Skeletal muscle satellite cell (primary cell): Measurements from ENCODE around the gene FBLN1.
"Not testable (repeated sequence)": the region's sequence is repeated elsewhere in the genome, so short reads cannot be mapped to it uniquely, and the experiment has no call there.

Experiments
- H3K27me3 ChIP-seq: 2 replicates; pipeline ENCODE4 v1.7.0; 2013; ENCODE audit warnings: low read length; ENCODE audit not compliant: control insufficient read depth, insufficient read depth
- H3K36me3 ChIP-seq: 2 replicates; pipeline ENCODE4 v1.7.0; 2013; ENCODE audit warnings: mild to moderate bottlenecking, control low read depth, low read length; ENCODE audit not compliant: insufficient read depth
- H3K4me1 ChIP-seq: 2 replicates; pipeline ENCODE4 v1.7.0; 2013; ENCODE audit warnings: low read length; ENCODE audit not compliant: control insufficient read depth, insufficient read depth
- H3K4me2 ChIP-seq: 2 replicates; pipeline ENCODE4 v1.7.0; 2013; ENCODE audit warnings: mild to moderate bottlenecking, low read length
- H3K4me3 ChIP-seq: 2 replicates; pipeline ENCODE4 v1.7.0; 2013; ENCODE audit warnings: low read length
- H3K9ac ChIP-seq: 2 replicates; pipeline ENCODE4 v1.7.0; 2013; ENCODE audit warnings: mild to moderate bottlenecking, low read depth, low read length, moderate library complexity
- H3K9me3 ChIP-seq: replicated peaks from 2 replicates; pipeline ENCODE4 v1.7.0; 2013; ENCODE audit warnings: mild to moderate bottlenecking, control low read depth, low read length

FBLN1 gene

DNA sequence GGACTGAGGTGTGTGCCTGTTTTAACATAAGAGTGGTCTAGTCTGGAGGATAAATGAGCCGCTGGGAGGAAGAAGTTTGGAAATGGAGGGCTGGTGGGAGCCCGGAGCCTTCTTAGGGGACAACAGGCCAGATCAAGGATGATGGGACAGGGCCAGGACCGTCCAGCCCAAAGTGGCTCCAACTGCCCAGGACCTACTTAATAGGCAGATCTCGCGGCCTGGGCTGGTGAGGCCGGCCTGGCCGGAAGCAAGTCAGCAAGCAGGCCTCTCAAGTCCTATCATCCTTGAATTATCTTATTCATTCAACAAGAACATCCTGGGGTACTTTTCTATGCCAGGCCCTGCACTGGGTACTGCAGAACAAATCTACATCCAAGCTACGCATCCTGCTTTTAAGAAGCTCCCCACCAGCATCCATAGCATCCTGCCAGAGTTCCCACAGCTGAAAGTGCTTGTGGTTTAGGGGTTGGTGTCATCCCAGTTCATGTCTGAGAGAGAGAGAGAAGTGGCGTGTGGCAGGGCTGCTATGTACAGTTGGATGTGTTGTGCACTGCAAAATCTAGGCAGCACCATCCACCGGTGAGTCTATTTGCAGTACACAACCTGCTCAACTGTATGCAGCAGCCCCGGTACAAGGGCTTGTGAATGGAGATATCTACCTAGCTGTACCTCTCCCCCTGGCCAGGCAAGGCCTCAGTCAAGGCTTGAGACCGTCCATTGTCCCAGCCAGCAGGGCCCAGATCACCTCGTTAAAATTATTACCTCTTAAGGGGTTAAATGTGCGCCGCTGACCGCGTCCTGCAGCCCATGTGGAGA, 82.1 kb downstream of the FBLN1 start:
- no peaks in the 10 kb centered on the region for H3K4me1 ChIP-seq
- H3K9ac ChIP-seq = no peak overlapping the region
- no peaks in the 10 kb centered on the region for H3K9me3 ChIP-seq
- no peak overlapping the region for H3K4me2 ChIP-seq
- H3K27me3 ChIP-seq = no peaks in the 10 kb centered on the region
- H3K36me3 ChIP-seq = no peaks in the 10 kb centered on the region
- no peak overlapping the region for H3K4me3 ChIP-seq

DNA sequence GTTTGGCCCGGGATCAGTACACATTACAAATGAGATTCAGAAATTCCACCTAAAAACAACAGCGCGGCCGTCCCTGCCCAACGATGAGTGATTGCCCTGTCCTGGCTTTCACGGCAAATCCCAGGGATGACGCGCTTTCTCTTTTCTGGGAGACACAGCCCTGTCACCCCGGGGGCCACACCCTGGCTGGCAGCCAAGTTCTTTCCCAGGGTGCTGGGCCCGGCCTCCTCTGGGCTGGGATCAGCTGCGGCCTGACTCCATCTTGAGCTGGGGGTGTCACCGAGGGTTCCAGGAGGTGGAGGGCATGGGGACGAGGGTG, 82.7 kb downstream of the FBLN1 start:
- no peak overlapping the region for H3K9ac ChIP-seq
- H3K9me3 ChIP-seq = no peaks in the 10 kb centered on the region
- no peak overlapping the region for H3K4me3 ChIP-seq
- H3K4me2 ChIP-seq = no peak overlapping the region
- no peaks in the 10 kb centered on the region for H3K27me3 ChIP-seq
- no peaks in the 10 kb centered on the region for H3K4me1 ChIP-seq
- no peaks in the 10 kb centered on the region for H3K36me3 ChIP-seq

DNA sequence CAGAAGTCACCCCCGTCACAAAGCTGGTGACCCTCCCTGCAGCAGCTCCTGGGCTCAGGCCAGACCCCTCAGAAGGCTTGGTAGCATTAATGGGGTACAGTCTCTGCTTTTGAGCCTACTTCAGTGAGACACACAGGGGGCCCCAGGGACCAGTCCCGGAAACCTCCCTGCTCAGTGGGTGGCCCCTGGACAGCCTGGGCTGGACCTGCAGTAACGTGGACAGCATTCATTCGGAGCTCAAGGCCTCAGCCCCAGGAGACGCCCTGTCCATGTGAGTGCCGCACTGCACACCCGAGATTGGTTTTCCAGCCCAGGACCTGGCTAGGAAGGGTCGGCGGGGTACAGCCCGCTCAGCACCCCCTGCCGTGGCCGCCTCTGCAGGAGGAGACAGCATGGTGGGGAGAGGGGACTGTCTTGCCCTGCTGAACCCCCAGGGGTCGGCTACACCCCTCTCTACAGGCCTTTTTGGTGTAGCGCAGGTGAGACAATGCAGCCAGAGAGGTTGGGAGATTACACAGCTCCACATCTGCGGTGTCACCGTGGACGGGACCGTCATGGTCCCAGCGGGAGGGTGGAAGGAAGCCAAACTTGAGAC, 83.4 kb downstream of the FBLN1 start:
- H3K9ac ChIP-seq = no peak overlapping the region
- H3K27me3 ChIP-seq = no peaks in the 10 kb centered on the region
- H3K4me2 ChIP-seq = no peak overlapping the region
- no peak overlapping the region for H3K4me3 ChIP-seq
- H3K36me3 ChIP-seq = no peaks in the 10 kb centered on the region
- H3K4me1 ChIP-seq = no peaks in the 10 kb centered on the region
- no peaks in the 10 kb centered on the region for H3K9me3 ChIP-seq

DNA sequence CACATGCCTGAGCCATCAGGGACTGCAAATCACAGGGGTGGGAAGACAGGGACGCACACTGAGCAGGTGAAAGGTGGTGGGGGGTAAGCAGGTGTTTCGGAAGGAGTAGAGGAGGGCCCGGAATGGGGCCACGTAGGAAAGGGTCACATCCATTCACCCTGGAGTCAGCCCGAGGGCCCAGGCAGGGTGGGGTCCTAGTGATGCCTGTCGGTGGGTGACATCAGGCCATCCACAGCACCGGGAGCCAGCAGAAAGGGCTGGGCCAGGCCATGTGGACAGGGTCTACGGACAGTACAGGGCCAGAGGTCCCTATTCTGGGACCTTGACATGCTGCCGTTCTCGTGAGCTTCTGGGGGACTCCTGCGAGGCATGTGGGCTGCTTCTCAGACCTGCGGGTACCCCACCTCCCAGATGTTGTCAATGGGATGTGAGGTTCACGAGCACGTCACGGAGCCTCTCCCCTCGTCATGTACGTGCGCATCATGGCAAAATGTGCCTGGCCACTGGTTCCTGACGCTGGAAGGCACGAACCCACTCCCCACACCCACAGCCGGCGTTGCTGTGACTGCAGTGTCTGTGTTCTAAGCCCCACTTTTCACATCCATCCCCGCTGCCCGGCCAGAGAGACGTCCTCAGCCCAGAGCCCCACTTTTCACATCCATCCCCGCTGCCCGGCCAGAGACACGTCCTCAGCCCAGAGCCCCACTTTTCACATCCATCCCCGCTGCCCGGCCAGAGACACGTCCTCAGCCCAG, 84.1 kb downstream of the FBLN1 start:
- Histone ChIP-seq H3K4me2 (no peak overlapping the region), H3K4me3 (no peak overlapping the region), H3K27me3 (no peaks in the 10 kb centered on the region), H3K36me3 (no peaks in the 10 kb centered on the region), H3K9me3 (no peaks in the 10 kb centered on the region), H3K4me1 (no peaks in the 10 kb centered on the region), H3K9ac (no peak overlapping the region)

DNA sequence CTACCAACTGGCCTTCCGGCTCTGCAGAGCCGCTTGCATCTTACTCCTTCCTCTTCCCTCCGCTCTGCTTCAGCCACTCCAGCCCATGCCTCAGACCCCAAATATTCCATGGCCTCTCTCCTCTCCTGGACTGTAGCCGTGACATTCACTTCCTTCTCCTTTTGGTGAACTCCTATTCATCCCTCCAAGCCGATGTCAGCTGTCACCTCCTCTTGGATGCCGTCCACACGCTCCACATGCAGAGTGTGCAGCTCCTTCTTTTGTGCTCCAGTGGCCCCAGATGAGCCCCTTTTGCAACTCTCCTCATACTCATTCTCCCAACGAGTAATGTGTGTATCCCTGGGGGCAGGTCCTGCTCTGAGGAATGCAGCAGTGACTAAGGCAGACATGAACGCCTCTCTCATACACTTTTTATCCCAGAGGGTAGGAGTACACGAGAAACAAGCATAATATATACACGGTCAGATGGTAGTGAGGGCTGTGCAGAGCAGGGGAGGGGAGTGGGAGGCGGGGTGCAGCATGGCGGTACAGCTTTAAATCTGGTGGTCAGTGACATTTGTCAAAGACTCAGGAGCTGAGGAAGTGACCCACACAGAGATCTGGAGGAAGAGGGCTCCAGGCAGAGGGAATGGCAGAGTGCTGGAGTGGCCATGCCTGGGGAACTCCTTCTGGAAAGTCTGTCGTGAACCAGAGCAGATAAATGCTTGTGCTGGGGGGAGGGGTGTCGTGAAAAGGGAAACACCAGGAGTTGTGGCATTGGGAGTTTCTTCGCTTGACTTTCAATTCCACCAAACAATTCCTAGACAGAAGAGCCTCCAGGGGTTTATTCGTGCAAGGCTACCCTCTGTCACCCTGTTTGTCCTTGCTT, 85.2 kb downstream of the FBLN1 start:
- Histone ChIP-seq H3K4me1 (no peaks in the 10 kb centered on the region), H3K27me3 (no peaks in the 10 kb centered on the region), H3K36me3 (no peaks in the 10 kb centered on the region), H3K9me3 (no peaks in the 10 kb centered on the region), H3K4me2 (no peak overlapping the region), H3K4me3 (no peak overlapping the region), H3K9ac (no peak overlapping the region)

DNA sequence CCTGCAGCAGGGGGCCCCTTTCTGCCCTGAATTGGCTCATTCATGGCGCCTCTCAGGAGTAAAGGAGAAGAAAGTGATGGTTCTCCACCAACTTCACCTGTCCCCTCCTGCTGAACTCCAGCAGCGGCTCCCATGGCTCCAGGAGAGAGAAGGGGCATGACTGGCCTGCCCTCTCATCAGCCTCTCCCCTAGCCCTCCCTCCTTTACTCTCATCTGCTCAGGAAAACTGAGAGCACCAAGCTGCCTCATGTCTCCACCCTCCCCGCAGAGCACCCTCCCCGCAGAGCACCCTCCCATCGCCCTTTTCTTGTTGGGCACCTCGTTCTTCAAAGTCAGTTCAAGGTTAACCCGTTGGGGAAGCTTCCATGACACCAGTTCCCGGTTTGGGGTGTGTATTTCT, 86.9 kb downstream of the FBLN1 start:
- Histone ChIP-seq H3K9me3 (no peaks in the 10 kb centered on the region), H3K4me1 (no peaks in the 10 kb centered on the region), H3K27me3 (no peaks in the 10 kb centered on the region)

DNA sequence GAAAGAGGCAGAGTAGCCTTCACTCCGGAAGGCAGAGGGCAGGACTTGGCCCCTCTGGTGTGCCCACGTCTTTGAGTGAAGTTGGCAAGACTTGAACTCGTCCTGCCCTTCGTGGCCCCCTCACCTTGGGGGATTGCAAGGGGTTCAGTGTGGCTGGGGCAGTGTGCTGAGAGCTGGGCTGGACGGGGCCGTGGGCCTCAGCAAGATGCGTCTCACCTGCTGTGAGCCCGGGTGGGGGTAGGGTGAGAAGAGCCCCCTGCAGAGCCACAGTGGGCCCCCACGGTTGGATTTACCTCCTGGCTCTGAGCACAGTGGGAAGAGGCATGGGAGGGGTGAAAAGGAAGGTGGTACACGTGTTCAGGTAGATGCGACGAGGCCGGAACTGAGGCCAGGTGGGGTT, 87.6 kb downstream of the FBLN1 start:
- Histone ChIP-seq H3K36me3 (no peaks in the 10 kb centered on the region), H3K9me3 (no peaks in the 10 kb centered on the region), H3K4me3 (no peak overlapping the region), H3K4me2 (no peak overlapping the region), H3K4me1 (no peaks in the 10 kb centered on the region), H3K27me3 (no peaks in the 10 kb centered on the region), H3K9ac (no peak overlapping the region)

More for the DNA sequence above, 86.9 kb downstream of the FBLN1 start:
- no peak overlapping the region for H3K4me3 ChIP-seq
- no peak overlapping the region for H3K4me2 ChIP-seq
- no peak overlapping the region for H3K9ac ChIP-seq
- H3K36me3 ChIP-seq = no peaks in the 10 kb centered on the region

DNA sequence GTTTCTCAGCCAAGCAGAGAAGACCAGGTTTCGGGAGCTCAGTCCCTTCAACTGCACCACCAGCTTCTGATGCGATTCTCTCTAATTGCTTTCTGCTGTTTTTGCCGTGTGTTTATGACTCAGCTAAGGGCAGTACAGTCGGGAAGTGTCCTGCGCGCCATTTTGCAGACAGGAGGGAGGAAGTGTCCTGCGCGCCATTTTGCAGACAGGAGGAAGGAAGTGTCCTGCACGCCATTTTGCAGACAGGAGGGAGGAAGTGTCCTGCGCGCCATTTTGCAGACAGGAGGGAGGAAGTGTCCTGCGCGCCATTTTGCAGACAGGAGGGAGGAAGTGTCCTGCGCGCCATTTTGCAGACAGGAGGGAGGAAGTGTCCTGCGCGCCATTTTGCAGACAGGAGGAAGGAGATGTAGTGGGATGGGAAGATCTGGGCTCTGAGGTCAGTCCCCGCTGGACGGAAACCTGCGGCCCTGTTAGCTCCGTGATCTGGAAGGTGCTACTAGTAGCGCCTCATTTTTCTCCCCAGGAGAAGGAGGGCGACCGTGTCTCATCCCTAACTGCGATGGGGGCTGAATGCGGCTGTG, 89.0 kb downstream of the FBLN1 start:
- not testable (repeated sequence) for H3K4me1 ChIP-seq, H3K36me3 ChIP-seq, H3K9ac ChIP-seq, H3K9me3 ChIP-seq, H3K4me2 ChIP-seq, H3K4me3 ChIP-seq, H3K27me3 ChIP-seq

DNA sequence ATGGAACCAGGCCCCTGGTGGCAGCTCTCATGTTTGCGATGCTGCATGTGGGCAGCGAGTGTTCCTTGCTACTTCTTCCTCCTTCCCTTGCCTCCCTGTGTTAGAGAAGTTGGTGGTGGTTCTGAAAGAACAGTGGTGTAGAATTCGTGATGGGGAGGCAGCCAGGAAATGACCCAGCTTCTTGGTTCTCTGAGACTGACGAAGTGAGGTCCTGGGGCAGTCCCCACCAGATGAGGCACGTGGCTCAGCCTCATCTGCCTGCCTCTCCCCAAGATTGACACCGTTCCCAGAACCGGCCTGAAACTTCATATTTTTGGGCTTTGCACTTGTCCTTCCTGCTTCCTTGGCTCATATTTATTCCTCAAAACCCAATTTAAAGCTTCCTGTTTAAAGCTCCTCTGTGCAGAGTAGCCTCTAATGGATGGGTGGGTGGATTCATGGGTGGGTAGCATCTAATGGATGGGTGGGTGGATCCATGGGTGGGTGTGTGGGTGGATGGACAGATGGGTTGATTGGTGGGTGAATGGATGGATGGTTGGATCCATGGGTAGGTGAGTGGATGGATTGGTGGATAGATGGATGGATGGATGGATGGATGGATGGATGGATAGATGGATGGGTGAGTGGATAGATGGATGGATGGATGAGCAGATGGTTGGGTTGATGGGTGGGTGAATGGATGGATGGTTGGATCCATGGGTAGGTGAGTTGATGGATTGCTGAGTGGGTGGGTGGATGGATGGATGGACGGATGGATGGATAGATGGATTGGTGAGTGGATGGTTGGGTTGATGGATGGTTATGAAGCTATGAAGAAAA, 91.6 kb downstream of the FBLN1 start:
- H3K36me3 ChIP-seq = no peaks in the 10 kb centered on the region
- H3K27me3 ChIP-seq = no peaks in the 10 kb centered on the region
- no peak overlapping the region for H3K4me3 ChIP-seq
- H3K4me2 ChIP-seq = no peak overlapping the region
- no peaks in the 10 kb centered on the region for H3K4me1 ChIP-seq
- no peak overlapping the region for H3K9ac ChIP-seq
- no peaks in the 10 kb centered on the region for H3K9me3 ChIP-seq

DNA sequence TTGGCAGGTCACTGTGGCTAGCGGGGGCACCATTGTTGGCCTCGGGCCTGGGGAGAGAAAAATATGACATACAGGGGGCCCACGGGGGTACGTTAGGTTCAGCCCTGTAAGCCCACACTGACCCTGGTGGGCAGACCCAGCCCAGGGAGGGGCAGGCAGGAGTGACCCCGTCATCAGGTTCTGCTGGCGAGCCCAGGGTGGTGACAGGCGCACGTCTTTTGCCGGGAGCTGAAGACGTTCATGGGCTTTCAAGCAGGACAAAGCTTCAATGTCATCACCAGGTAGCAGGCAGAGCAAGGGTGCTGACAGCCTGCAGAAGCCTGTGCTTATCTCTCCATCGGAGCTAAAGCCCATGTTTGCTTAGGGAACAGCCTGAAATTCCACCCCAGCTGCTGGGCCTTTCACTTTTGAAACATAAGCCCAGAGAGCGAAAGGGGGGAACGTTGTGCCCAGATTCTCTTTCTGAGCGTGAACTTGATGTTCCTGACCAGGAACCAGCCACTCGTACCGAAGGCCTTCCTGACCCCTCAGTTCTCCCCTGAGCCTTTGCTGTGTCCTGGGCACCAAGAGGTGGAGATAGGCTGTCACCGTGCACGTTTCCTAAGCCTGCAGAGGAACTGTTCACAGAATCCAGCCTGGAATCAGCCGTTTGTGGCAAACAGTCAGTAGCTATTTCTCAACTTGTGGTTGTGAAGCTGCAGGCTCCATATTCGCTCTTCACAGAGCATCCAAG, 94.9 kb downstream of the FBLN1 start:
- peak overlapping the region; percentile 20 for H3K4me2 ChIP-seq
- H3K9me3 ChIP-seq = no peaks in the 10 kb centered on the region
- H3K27me3 ChIP-seq = no peaks in the 10 kb centered on the region
- no peaks in the 10 kb centered on the region for H3K4me1 ChIP-seq
- H3K4me3 ChIP-seq = no peak overlapping the region
- no peak overlapping the region for H3K9ac ChIP-seq
- no peaks in the 10 kb centered on the region for H3K36me3 ChIP-seq
